Naive B cell (primary cell): ENCODE measurements around the gene HRC. TPM values are rescaled to one million over a fixed set of nuclear protein-coding genes. Genes with fewer than 3 reads are reported as not detected.
"Not testable (repeated sequence)": the region's sequence is repeated elsewhere in the genome, so short reads cannot be mapped to it uniquely, and the experiment has no call there.

ENCODE experiments used
- ATAC-seq, 2 donors: fragments of 150-1000 bp; cut with Tn5 transposase; 2 replicates each; pipeline ENCODE4 v1.10.0; 2021; ENCODE audit warnings: low read depth in 2 of 2, mild to moderate bottlenecking in 2 of 2, moderate library complexity in 2 of 2
- DNase-seq: peaks from one replicate; pipeline ENCODE4 v3.0.0; 2022
- H3K27ac Mint-ChIP-seq, 6 donors: one replicate each; pipeline ENCODE4 v1.8.0; 2020 to 2022; ENCODE audit warnings: mild to moderate bottlenecking in 6 of 6, mixed read lengths in 6 of 6, moderate library complexity in 5 of 6, inconsistent platforms in 2 of 6
- H3K27me3 Mint-ChIP-seq, 3 donors: one replicate each; pipeline ENCODE4 v1.8.0; 2021 to 2022; ENCODE audit warnings: mixed read lengths in 3 of 3, mild to moderate bottlenecking in 1 of 3
- H3K36me3 Mint-ChIP-seq, 2 donors: one replicate each; pipeline ENCODE4 v1.8.0; 2020 to 2022; ENCODE audit warnings: mixed read lengths in 2 of 2, inconsistent platforms in 1 of 2, mild to moderate bottlenecking in 1 of 2
- H3K4me1 Mint-ChIP-seq, 3 donors: one replicate each; pipeline ENCODE4 v1.8.0; 2020 to 2022; ENCODE audit warnings: mixed read lengths in 3 of 3, inconsistent platforms in 1 of 3, mild to moderate bottlenecking in 1 of 3, moderate library complexity in 1 of 3
- H3K4me3 Mint-ChIP-seq, 8 donors: one replicate each; pipeline ENCODE4 v1.8.0; 2020 to 2022; ENCODE audit warnings: mild to moderate bottlenecking in 8 of 8, mixed read lengths in 8 of 8, moderate library complexity in 8 of 8, inconsistent platforms in 2 of 8
- H3K9me3 Mint-ChIP-seq, 7 donors: one replicate each; pipeline ENCODE4 v1.8.0; 2020 to 2022; ENCODE audit warnings: mixed read lengths in 7 of 7, mild to moderate bottlenecking in 5 of 7, inconsistent platforms in 2 of 7, moderate library complexity in 1 of 7
- polyA plus RNA-seq, 6 donors: library from polyadenylated mRNA; unstranded; fragments of 300-500 nt; fragmentation: Illumina TruSeq; gene quantifications; one replicate each; pipeline ENCODE4 v1.2.3, GENCODE V29; 2021; ENCODE audit warnings: low read depth in 6 of 6

Gene HRC
- polyA plus RNA-seq, 6 donors from 2014 or later: not detected

DNA sequence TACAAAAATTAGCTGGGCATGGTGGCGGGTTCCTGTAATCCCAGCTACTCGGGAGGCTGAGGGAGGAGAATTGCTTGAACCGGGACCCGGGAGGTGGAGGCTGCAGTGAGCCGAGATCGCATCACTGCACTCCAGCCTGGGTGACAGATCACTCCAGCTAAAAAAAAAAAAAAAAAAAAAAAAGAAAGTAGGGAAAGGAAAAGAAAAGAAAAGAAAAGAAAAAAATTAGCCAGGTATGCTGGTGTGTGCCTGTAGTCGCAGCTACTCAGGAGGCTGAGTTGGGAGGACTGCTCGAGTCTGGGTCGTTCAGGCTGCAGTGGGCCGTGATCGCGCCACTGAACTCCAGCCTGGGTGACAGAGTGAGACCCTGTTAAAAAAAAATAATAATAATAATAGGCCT is 28.0 kb downstream of the HRC start:
- not testable (repeated sequence) for H3K9me3 Mint-ChIP-seq, H3K36me3 Mint-ChIP-seq, H3K27ac Mint-ChIP-seq, ATAC-seq, DNase-seq
- Mint-ChIP-seq H3K4me3 (peak overlapping the region in 5 of 8 donors; percentile 30 to 87 (median 33)), H3K27me3 (peaks cover 3 to 15% (median 4%) of the 10 kb centered on the region in 3 donors), H3K4me1 (peaks cover 13 to 18% (median 18%) of the 10 kb centered on the region in 3 donors)

DNA sequence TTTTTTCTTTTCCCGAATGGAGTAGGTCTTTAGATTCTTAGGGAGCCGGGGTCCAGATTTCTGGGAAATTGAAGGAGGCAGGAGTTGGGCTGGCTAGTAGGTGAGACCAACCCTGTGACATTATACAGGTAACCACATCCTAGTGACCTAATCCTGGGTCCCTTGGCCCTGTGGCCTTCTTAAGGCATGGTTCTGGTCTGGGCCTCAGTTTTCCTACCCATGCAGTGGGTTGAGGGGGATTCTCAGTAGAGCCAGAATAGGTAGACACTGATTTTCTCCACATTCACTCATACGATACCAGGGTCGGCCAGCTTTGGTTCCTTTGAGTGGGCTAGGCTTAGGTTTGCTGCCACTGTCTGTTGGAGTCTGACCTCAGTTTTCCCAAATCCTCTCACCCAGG is 28.6 kb downstream of the HRC start:
- Mint-ChIP-seq H3K4me3 (peak overlapping the region in 4 of 8 donors; percentile 1 to 51 (median 20)), H3K27ac (peak overlapping the region in 1 of 6 donors; percentile 54), H3K27me3 (peaks cover 4 to 15% (median 4%) of the 10 kb centered on the region in 3 donors), H3K36me3 (no peaks in the 10 kb centered on the region), H3K4me1 (peaks cover 13 to 18% (median 18%) of the 10 kb centered on the region in 3 donors), H3K9me3 (peaks cover 0 to 7% (median 0%) of the 10 kb centered on the region in 7 donors)
- DNase-seq (no peak), ATAC-seq (no peak)

DNA sequence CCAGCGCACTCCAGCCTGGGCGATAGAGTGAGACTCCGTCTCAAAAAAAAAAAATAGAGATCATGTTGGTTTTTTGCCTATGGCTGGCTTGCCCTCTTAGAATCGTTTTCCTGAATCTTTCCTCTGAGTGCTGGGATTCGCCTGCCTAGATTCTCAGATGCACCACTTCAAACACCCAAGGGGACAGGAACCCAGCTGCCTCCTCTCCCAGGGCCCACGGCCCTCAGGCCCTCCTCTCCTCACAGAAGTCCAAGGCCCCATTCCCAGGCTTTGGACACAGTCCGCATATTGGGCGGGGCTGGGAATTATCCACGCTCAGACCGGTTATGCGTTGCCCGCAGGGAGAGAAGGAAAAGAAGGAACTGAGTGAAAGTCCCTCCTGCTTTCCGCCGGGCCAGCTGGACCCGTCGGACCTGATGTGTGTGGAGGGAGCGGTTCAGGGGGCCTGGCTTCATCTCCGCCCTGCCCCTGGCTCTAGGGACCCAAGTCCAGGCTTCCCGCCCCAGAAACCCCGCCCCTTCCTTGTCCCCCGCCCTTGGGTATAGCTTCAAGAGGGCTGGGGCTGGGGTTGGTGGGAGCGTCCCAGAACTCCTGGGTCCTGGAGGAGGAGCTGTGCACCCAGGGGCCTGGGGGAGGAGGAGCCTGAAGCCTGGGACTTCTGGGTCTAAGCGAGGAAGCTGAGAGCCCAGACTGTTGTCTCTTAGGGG is 30.0 kb downstream of the HRC start:
- peaks cover 8 to 25% (median 12%) of the 10 kb centered on the region in 3 donors for H3K27me3 Mint-ChIP-seq
- DNase-seq: no peak
- no peaks in the 10 kb centered on the region for H3K36me3 Mint-ChIP-seq
- peaks cover 0 to 7% (median 0%) of the 10 kb centered on the region in 7 donors for H3K9me3 Mint-ChIP-seq
- H3K27ac Mint-ChIP-seq: no peak overlapping the region
- no peak for ATAC-seq
- H3K4me1 Mint-ChIP-seq: peaks cover 21 to 28% (median 25%) of the 10 kb centered on the region in 3 donors
- H3K4me3 Mint-ChIP-seq: peak overlapping the region in 2 of 8 donors; percentile 57 to 69

DNA sequence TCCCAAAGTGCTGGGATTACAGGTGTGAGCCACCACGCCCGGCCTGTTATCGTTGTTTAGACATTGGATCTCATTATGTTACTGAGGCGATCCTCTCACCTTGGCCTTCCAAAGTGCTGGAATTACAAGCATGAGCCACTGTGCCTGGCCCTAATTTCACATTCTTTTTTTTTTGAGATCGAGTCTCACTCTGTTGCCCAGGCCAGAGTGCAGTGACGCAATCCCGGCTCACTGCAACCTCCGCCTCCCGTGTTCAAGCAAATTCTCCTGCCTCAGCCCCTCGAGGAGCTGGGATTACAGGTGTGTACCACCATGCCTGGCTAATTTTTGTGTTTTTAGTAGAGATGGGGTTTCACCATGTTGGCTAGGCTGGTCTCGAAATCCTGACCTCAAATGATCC is 31.9 kb downstream of the HRC start:
- peak overlapping the region in 1 of 8 donors; percentile 21 for H3K4me3 Mint-ChIP-seq
- H3K4me1 Mint-ChIP-seq: peaks cover 15 to 18% (median 17%) of the 10 kb centered on the region in 3 donors
- DNase-seq, H3K27ac Mint-ChIP-seq, H3K36me3 Mint-ChIP-seq, ATAC-seq, H3K9me3 Mint-ChIP-seq: not testable (repeated sequence)
- peaks cover 8 to 12% (median 10%) of the 10 kb centered on the region in 3 donors for H3K27me3 Mint-ChIP-seq

DNA sequence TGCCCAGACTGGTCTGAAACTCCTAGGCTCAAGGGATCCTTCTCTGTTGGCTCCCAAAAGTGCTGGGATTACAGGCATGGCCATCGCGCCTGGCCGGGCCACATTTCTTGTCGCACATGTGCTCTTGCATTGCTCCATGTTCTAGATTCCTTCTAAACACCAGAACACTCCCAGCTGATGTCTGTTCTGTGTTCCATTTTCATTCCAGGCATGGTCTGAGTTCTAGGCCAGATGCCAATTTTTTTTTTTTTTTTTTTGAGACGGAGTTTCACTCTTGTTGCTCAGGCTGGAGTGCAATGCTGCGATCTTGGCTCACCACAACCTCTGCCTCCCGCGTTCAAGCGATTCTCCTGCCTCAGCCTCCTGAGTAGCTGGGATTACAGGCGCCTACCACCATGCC is 33.4 kb downstream of the HRC start:
- not testable (repeated sequence) for H3K36me3 Mint-ChIP-seq, H3K27ac Mint-ChIP-seq, DNase-seq, H3K9me3 Mint-ChIP-seq, ATAC-seq
- Mint-ChIP-seq H3K4me1 (peaks cover 23 to 26% (median 25%) of the 10 kb centered on the region in 3 donors), H3K4me3 (peak overlapping the region in 1 of 8 donors; percentile 55), H3K27me3 (peaks cover 8 to 10% (median 8%) of the 10 kb centered on the region in 3 donors)

DNA sequence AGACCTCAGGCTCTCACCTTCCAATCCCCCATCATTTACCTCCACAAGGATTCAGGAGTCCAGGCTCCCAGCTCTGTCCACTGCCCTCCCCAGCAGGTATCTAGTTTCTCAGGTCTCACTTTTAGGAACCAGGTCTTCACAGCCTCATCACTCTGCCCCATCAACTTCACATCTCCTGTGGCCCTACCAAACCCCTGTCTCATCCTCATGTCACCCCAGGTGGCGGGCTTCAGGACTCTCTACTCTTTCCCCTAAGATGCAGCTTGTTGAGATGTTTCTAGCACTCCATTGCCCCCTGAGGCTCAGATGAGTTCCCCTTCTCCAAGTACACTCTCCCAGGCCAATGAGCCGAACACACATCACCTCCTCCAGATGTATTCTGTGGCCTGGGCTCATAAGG is 34.3 kb downstream of the HRC start:
- ATAC-seq: no peak
- H3K27me3 Mint-ChIP-seq: peaks cover 8 to 10% (median 8%) of the 10 kb centered on the region in 3 donors
- peak overlapping the region in 2 of 6 donors; percentile 0 to 66 for H3K27ac Mint-ChIP-seq
- DNase-seq: no peak
- H3K4me1 Mint-ChIP-seq: peaks cover 31 to 33% (median 32%) of the 10 kb centered on the region in 3 donors
- peak overlapping the region; percentile 73 to 91 (median 81) for H3K4me3 Mint-ChIP-seq
- H3K9me3 Mint-ChIP-seq: no peaks in the 10 kb centered on the region
- no peaks in the 10 kb centered on the region for H3K36me3 Mint-ChIP-seq

DNA sequence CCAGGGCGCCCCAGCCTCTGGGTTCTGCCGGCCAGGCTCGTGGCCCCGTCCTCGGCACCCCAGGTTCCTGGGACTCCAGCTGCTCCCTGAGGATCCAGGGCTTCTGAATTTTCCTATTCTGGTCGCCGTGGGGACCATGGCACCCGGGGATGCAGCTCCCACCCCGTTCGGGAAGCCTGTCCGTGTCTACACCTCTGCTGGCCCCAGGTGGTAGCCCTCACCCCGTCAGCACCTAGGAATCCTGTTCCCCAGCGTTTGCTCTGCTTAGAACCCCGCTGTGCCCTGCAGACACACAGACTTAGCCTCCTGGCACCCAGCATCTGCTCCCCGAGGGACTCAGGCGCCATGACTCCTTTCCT is 34.9 kb downstream of the HRC start:
- peak overlapping the region; percentile 73 to 91 (median 81) for H3K4me3 Mint-ChIP-seq
- no peaks in the 10 kb centered on the region for H3K36me3 Mint-ChIP-seq
- no peak for DNase-seq
- H3K9me3 Mint-ChIP-seq: no peaks in the 10 kb centered on the region
- peak overlapping the region in 1 of 6 donors; percentile 0 for H3K27ac Mint-ChIP-seq
- ATAC-seq: no peak
- peaks cover 8 to 10% (median 8%) of the 10 kb centered on the region in 3 donors for H3K27me3 Mint-ChIP-seq
- peaks cover 32 to 33% (median 33%) of the 10 kb centered on the region in 3 donors for H3K4me1 Mint-ChIP-seq

DNA sequence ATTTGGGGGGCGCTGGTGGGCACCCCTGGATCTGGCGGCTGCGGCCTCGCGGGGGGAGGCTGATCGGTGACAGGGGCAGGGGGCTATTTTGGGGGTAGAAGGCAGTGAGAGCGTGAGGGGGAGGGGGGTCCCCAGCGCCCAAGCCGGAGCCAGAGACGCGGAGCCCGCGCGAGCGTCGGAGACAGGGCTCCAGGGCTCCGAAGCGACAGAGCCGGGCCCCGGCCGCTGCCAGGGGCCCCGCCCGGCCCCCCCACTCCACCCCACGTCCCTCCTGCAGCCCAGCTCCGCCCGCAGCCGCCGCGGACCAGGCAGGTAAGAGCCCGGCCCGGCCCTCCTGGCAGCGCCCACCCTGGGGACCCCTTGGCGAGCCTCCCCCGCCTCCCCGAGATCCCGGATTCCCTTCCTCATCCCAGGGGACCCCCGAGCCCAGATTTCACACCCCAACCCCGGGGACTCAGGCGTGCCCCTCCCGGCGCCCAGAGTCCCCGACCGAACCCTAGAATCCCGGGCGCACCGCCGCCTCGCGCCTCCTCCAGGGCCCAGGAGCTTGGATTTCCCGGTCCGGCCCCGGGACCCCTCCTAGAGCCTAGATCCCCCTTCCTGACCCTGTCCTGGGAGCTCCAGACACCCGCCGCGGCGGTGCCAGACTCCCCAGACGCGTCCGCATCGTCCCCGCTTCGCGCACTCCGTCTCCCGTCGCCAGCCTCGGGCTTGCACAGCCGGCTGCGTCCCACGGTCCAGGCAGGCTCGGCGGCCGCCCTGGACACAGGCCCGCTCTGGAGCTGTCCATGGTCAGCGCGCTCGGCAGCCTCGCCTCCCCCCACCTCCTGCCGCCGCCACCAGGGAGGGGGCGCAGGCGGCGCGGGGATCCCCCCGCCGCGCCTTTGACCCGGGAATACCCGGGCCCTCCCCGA is 35.5 kb downstream of the HRC start, which contains the start of gene PPFIA3:
Gene PPFIA3, plus strand, starts transcription at position 134 of the 914 bp plus-strand sequence. CDS start 8,330 bp downstream, outside the sequence.
- no peak for DNase-seq
- peak within 1 kb of the TSS; percentile 77 to 93 (median 89) for H3K4me3 Mint-ChIP-seq
- peaks cover 8 to 10% (median 8%) of the 10 kb centered on the region in 3 donors for H3K27me3 Mint-ChIP-seq
- peaks cover 32 to 38% (median 37%) of the 10 kb centered on the region in 3 donors for H3K4me1 Mint-ChIP-seq
- peak within 1 kb of the TSS; percentile 86 to 98 (median 94) for H3K27ac Mint-ChIP-seq
- no peaks in the 10 kb centered on the region for H3K9me3 Mint-ChIP-seq
- no peak for ATAC-seq
- no peaks in the 10 kb centered on the region for H3K36me3 Mint-ChIP-seq

DNA sequence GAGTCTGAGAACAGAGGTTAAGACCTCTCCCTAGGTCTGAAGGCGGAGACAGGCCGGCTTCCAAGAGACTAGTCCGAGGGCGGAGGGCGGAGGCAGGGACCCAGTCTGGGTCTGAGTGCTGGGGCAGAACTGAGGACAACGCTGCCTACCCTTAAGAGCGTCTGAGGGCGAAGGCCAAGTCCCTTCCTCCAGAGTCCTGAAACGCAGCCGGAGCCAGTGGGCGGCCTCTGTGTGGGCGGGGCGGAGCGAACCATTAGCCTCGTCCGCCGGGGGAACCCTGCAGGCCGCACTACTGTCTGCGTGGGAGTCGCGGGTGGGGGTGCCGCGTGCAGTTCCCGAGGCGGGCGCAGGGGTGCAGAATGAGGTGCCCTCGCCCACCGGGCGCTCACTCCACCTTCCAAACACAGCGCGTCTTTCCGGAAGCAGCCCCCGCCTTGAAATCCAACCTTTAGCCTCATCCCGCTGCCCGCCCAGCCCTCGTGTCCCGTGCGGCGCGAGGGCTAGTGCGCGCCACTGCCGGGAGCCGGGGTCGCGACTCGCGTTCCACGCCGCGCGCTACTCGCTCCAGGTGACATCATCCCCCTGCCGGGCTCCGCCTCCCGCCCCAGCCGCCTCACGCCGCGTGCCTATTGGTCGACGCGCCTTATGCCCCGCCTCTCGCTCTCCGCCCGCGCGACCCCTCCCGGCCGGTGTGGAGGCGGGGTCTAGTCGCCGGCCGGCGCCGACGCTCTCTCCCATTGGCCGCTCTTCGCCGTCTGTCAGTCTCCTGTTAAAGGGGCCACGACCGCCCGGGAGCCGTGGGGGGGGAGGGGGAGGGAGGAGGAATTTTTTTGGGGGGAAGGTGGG is 36.4 kb downstream of the HRC start, which contains the start of gene C19orf73:
Gene C19orf73, minus strand, starts transcription at position 579 of the 846 bp plus-strand sequence. Its CDS starts 121 bp downstream, at position 458.
- Mint-ChIP-seq H3K4me3 (peak within 1 kb of the TSS; percentile 77 to 93 (median 89)), H3K27ac (peak within 1 kb of the TSS; percentile 86 to 98 (median 94)), H3K36me3 (no peaks in the 10 kb centered on the region), H3K4me1 (peaks cover 34 to 41% (median 40%) of the 10 kb centered on the region in 3 donors), H3K27me3 (peaks cover 8 to 10% (median 8%) of the 10 kb centered on the region in 3 donors), H3K9me3 (no peaks in the 10 kb centered on the region)
- peak; percentile 98 for DNase-seq
- peak; percentile 73 to 78 for ATAC-seq

DNA sequence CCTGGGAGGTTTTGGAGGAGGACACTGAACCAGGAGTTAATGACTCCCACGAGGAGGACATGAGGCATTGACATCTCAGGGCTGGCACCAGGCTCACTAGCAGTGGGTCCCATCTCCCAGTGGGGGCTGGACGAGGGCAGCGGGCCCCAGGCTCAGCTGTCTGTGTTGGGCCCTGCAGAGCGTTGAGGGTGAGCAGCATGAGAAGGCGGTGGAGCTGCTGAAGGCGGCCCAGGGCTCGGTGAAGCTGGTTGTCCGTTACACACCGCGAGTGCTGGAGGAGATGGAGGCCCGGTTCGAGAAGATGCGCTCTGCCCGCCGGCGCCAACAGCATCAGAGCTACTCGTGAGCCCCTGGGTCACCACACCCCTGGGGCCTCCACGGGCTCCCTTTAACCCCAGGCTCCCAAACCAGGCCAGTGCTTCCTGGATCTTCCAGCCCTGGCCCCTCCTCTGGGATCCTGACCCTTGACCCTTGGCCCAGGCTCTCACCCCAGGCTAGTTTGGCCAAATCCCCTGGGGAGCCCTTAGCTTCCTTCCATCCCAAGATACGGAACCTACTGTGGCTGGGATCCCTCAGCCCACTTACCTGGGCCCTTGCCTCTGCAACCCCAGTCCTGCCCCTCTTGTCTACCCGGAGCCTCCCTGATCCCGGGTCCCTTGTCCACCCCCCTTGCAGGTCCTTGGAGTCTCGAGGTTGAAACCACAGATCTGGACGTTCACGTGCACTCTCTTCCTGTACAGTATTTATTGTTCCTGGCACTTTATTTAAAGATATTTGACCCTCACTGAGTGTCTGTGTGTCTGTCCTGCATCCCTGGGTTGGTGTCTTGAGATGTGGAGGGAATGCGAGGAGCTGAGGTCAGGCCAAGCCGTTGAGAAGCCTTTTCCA is 37.3 kb downstream of the HRC start:
- ATAC-seq: no peak
- Mint-ChIP-seq H3K27me3 (peaks cover 8 to 10% (median 8%) of the 10 kb centered on the region in 3 donors), H3K36me3 (no peaks in the 10 kb centered on the region), H3K4me3 (peak overlapping the region; percentile 77 to 93 (median 89)), H3K4me1 (peaks cover 41 to 48% (median 45%) of the 10 kb centered on the region in 3 donors), H3K9me3 (no peaks in the 10 kb centered on the region), H3K27ac (peak overlapping the region; percentile 86 to 98 (median 94))
- DNase-seq: no peak

DNA sequence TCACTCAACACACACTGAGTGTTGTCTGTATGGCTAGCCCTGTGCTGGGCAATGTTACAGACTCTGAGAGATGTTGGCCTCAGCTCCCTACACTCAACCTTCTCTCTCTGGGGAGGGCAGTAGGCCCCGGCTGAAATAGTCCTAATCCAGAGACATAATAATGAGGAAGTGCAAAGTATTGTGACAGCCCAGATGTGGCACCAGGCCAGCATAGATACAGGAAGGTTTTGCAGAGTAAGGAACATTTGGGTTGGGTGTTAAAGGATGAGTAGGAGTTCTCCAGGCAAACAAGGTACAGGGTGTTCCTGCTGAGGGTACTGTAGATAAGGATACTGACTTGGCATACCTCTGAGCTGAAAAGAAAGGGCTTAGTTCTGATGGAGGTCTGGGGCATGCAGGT is 38.7 kb downstream of the HRC start:
- Mint-ChIP-seq H3K9me3 (no peaks in the 10 kb centered on the region), H3K4me3 (peak overlapping the region in 7 of 8 donors; percentile 24 to 93 (median 77)), H3K4me1 (peaks cover 41 to 48% (median 45%) of the 10 kb centered on the region in 3 donors), H3K27ac (peak overlapping the region in 1 of 6 donors; percentile 90), H3K36me3 (no peaks in the 10 kb centered on the region), H3K27me3 (peaks cover 4 to 10% (median 8%) of the 10 kb centered on the region in 3 donors)
- ATAC-seq: no peak
- no peak for DNase-seq
